Activated CD8-positive, alpha-beta memory T cell treated with anti-CD3 and anti-CD28 coated beads, Interleukin-2, amount 50 U/mL, for 48 hours (primary cell): Measurements from ENCODE around the gene TNS4.
"Not testable (repeated sequence)": the region's sequence is repeated elsewhere in the genome, so short reads cannot be mapped to it uniquely, and the experiment has no call there.

Source experiments
- DNase-seq: peaks from one replicate; pipeline ENCODE4 v3.0.0-alpha.2; 2020

The TNS4 gene

GRCh38 chr17:40501499-40501911 is at the start of gene TNS4:
TNS4 (minus strand) TSS chr17:40501623; CDS start chr17:40496425, 5,198 bp downstream.
- DNase-seq = no peak

GRCh38 chr17:40550608-40551007 is 49.2 kb upstream of the TNS4 start:
- no peak for DNase-seq

GRCh38 chr17:40548982-40549685 is 47.7 kb upstream of the TNS4 start:
- peak; percentile 59 for DNase-seq

DNA sequence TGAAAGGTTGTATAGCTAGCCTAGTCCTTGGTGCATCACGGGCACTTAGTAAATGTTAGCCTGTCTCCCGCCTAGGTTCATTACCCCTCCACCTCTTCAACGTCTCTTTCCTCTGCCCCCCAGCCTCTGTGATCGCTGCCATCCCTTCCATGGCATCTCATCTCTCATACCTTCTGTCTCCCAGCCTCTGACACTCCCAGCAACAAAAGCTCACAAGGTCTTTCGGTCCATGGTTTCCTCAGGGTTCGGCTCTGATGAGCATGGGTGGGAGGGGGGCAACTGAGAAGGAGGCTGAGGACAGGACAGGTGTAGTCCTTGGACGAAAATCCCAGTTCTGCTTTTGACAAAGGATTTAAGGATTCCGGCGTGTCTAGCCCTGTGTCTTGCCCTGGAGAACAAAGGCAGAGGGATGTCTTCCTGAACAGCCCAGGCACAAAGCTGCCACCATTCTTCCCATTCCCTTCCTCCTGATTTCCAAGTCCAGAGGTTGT is 47.1 kb upstream of the TNS4 start:
- DNase-seq = no peak

GRCh38 chr17:40547785-40548478 is 46.5 kb upstream of the TNS4 start:
- no peak for DNase-seq

DNA sequence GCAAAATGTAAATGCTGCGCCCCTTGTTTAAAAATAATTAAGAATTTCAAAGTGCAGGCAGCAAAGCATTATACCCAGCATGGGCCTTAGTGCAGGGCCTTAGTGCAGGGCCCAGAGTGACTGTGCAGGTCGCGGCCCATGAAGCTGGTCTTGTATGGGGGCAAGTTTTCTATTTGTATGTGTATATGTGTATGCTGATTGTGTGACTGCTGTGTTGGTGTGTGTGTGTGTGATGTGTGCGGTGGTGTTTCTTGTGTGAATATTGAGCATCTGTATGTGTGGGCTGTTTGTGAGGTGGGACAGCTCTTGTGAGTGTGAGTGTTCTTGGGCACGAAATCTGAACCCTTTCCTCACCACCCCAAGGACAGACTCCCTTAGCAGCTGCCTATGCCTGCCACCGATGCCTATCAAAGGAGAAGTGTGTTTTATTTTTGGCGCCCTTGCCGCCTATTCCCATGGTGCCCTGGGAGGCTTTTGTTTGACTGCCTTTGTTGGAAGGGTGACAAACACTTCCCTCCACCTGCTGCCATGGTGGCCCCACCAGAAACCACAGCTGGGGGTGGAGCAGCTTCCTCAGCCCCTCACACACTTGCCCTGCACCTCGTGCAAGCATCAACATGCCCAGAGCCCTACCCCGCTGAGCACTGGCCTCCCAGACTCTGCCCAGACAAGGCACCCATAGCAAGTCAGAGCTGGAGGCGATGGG is 45.8 kb upstream of the TNS4 start:
- peak; percentile 80 for DNase-seq

DNA sequence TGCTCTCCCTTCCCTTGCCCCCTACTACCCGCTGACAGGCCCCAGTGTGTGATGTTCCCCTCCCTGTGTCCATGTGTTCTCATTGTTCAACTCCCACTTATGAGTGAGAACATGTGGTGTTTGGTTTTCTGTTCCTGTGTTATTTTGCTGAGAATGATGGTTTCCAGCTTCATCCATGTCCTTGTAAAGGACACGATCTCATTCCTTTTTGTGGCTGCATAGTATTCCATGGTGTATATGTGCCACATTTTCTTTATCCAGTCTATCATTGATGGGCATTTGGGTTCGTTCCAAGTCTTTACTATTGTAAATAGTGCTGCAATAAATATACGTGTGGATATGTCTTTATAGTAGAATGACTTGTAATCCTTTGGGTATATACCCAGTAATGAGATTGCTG is 45.1 kb upstream of the TNS4 start:
- DNase-seq = not testable (repeated sequence)

- DNase-seq = no peak
Measured at GRCh38 chr17:40545660-40546059, 44.2 kb upstream of the TNS4 start.

GRCh38 chr17:40542558-40543411 is 41.4 kb upstream of the TNS4 start:
- DNase-seq = peak; percentile 81

- DNase-seq = peak; percentile 71
Measured at GRCh38 chr17:40541873-40542557, 40.6 kb upstream of the TNS4 start.

DNA sequence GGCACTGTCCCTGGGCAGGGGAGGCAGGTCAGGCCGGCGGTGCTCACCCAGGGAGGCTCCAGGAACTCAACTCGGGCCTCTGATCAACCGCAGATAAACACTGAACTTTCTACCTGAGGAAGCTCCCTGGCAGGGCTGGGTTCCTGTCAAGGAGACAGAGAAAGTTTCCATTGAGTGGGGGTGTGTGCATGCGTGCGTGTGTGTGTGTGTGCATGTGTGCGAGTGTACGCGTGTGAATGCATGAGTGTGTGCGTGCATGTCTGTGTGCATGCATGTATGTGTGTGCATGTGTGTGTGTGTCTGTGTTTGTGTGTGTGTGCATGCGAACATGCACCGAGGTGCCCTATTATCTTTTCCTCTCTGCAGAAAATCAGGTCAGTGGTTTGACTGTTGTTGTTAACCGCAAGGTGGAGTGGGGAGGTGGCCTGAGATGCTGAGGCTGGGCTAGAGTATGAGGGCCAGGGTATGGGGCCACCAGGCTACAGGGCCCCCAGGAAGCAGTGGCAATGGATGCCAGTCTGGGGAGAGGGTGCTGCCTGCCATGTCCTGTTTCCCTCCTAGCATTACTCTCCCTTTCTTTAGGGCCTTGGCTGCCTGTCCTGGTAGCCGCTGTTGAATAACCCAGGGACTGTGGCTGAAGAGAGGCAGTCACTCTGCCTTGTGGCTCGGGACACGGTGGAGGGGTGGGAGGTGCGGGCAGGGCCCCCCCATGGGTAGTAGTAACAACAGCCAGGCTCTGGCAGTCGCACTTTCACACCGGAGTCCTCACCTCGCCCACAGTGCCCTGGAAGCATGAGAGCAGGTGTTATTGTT is 39.8 kb upstream of the TNS4 start:
- peak; percentile 87 for DNase-seq

GRCh38 chr17:40540448-40540847 is 39.0 kb upstream of the TNS4 start:
- peak; percentile 84 for DNase-seq

- DNase-seq = no peak
Measured at GRCh38 chr17:40539711-40540411, 38.4 kb upstream of the TNS4 start.

DNA sequence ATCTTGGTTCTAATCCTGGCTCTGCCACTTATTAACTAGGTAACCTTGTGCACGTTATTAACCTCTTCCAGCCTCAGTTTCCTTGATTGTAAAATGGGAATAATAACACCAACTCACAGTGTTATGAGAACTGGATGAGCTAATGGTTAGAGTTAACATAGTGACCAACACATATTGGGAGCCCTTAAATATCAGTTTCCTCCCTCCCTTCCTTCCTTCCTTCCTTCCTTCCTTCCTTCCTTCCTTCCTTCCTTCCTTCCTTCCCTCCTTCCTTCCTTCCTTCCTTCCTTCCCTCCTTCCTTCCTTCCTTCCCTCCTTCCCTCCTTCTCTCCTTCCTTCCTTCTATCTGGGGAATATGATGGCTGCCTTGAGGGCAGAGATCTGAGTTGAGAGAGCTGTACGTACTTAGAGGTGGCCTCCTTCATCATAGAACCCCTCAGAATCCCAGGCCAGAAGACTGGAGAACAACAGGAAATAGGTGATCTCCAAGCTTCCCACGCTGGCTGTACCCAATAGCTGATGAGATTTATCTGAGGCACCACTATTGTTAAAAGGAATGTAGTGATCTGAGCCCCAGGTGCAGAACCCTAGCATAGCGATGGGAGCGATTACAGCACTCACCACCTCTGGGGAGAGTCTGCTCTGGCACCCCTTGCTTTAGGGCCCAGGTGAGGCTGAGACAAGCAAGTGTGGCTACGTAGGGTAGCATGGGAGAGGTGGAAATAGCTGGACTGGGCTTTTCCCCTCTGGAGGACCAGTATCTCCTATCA is 37.7 kb upstream of the TNS4 start:
- DNase-seq = no peak

DNA sequence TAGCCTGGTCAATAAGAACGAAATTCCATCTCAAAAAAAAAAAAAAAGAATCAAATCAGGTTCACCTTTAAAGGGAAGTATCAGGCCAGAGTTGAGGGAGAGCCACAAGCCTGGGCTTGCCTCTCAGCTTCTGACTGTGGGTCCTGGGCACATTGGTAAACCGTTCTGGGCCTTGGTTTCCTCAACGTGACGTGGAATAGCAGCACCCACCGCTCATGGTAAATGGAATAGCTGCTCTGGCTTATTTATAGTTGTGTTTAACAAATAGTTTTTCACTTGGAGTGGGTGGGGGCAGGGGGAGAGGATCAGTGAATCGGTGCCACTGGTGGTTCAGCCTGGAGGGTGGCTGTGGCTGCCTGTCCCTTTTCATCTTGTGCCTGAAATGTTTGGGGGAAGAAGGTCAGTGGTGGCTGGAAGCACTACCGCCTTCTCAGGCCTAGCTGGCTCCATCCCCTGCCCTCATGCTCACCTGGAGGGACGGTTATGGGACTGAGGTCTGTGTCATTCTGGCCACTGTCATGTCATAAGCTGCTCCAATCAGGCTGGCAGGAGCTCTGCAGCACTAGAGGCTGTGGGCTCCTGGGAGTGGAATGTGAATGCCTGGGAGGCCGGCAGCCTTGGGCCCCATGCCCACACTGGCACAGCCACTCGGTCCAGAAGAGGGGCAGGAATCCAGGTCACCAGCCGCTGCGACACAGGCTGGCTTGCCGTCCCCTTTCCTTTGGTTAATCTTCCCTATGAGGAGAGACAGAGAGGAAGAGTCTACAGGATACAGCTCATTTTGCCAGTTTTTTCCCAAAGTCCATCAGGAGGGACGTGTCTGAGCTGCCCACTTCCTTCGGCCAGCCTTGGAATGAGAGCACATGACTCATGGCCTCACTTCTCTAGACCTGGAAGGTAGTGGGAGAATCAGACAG is 36.9 kb upstream of the TNS4 start:
- peak; percentile 55 for DNase-seq

GRCh38 chr17:40536295-40537171 is 35.1 kb upstream of the TNS4 start:
- peak; percentile 55 for DNase-seq

- DNase-seq = no peak
Measured at GRCh38 chr17:40535924-40536294, 34.5 kb upstream of the TNS4 start.

DNA sequence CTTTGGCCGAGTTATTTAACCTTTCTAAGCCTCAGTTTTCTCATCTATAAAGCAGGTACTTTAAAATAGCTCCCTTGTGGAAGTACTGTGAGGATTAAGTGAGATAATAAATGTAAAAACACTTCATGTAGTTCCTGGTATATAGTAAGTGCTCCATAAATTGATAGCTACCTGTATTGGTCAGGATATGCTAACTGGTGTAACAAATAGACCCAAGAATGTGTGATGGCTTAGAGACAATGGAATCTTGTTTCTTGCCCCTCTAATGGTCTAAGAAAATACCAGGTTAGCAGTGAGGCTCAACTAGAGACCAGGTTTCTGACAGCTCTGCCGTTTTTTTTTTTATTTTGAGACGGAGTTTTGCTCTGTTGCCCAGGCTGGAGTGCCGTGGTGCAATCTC is 34.0 kb upstream of the TNS4 start:
- no peak for DNase-seq
